Measurements from ENCODE around the gene AATK. TPM values are rescaled to one million over a fixed set of nuclear protein-coding genes. Genes with fewer than 3 reads are reported as not detected.

AATK gene
- total and polyA plus RNA-seq, 10 of the 15 experiments (the other 5 are each of a cell fraction or from before 2014, with no cell fraction given): 0.04 TPM; not detected in 9

GRCh38 chr17:81109957-81110356 lies 56.1 kb downstream of the AATK start (continued):
- no peak for TF ChIP-seq USF2 (IDR thresholded peaks at IDR 0.05; ENCODE audit: borderline replicate concordance, low read depth, low read length)
- TF ChIP-seq SPI1 (IDR thresholded peaks at IDR 0.05; ENCODE audit: borderline replicate concordance, insufficient read depth, low read depth, low read length): no peak
- TF ChIP-seq EZH2 (IDR thresholded peaks at IDR 0.05; ENCODE audit: borderline replicate concordance, control insufficient read depth, low read depth, low read length): no peak
- TF ChIP-seq CHD1 (IDR thresholded peaks at IDR 0.05; ENCODE audit: low read depth, low read length): no peak

- Histone ChIP-seq H3K79me2 (ENCODE audit: control insufficient read depth, insufficient read depth, low read length) (no peaks in the 10 kb centered on the region), H3K27me3 (replicated peaks in 1 of 2; ENCODE audit: control insufficient read depth in 2 of 2, insufficient read depth in 2 of 2, low read length in 1 of 2) (no peaks in the 10 kb centered on the region), H4K20me1 (ENCODE audit: control insufficient read depth, insufficient read depth) (no peaks in the 10 kb centered on the region), H3K27ac (ENCODE audit: control insufficient read depth, insufficient read depth) (no peak overlapping the region), H3K9ac (ENCODE audit: control insufficient read depth, insufficient read depth, low read length) (no peak overlapping the region), H3K4me1 (ENCODE audit: control insufficient read depth, insufficient read depth, low read length) (no peaks in the 10 kb centered on the region), H3K4me3 (no peak overlapping the region), H2AFZ (ENCODE audit: control insufficient read depth, low read depth, low read length) (no peak overlapping the region), H3K36me3 (ENCODE audit: control insufficient read depth in 2 of 2, insufficient read depth in 2 of 2, low read length in 1 of 2) (no peaks in the 10 kb centered on the region), H3K9me3 (replicated peaks; ENCODE audit: control insufficient read depth, insufficient read depth, low read length) (no peaks in the 10 kb centered on the region), H3K4me2 (ENCODE audit: control insufficient read depth, insufficient read depth) (no peak overlapping the region)
- TF ChIP-seq CBFB (IDR thresholded peaks at IDR 0.05; ENCODE audit: low read depth): no peak
- ChIA-PET RAD21 (ENCODE audit: unreplicated experiment) (no interaction called here), CTCF (no interaction called here), POLR2A (no interaction called here), SMC1A (ENCODE audit: uncharacterized antibody, unreplicated experiment) (no interaction called here)
- in situ Hi-C loops (cut with MboI): no loop called here
- intact Hi-C loops (cut with micrococcal nuclease; ENCODE audit: unreplicated experiment): no loop called here
- ATAC-seq (no peak), DNase-seq (ENCODE audit: low read depth, low spot score) (no peak), FAIRE-seq (no peak)
- BruUV-seq (replicated peaks): no TSS peak
- WGBS (ENCODE audit: insufficient coverage, insufficient replicate concordance, low lambda C conversion rate, missing lambda C conversion rate): 2% methylated on average over 9 of the region's 9 CpGs
These were observed 57.8 kb downstream of the AATK start for GRCh38 chr17:81108220-81108619.

GRCh38 chr17:81106716-81107115 lies 59.3 kb downstream of the AATK start:
- intact Hi-C loops (cut with micrococcal nuclease; ENCODE audit: unreplicated experiment) (no loop called here), in situ Hi-C loops (cut with MboI) (no loop called here)
- H3K79me2 ChIP-seq (ENCODE audit: control insufficient read depth, insufficient read depth, low read length): no peaks in the 10 kb centered on the region
- H3K27ac ChIP-seq (ENCODE audit: control insufficient read depth, insufficient read depth): no peak overlapping the region
- H4K20me1 ChIP-seq (ENCODE audit: control insufficient read depth, insufficient read depth): no peaks in the 10 kb centered on the region
- H2AFZ ChIP-seq (ENCODE audit: control insufficient read depth, low read depth, low read length): no peak overlapping the region
- ATAC-seq (no peak), FAIRE-seq (no peak), DNase-seq (ENCODE audit: low read depth, low spot score) (no peak)
- BruUV-seq (replicated peaks): no TSS peak
- H3K4me2 ChIP-seq (ENCODE audit: control insufficient read depth, insufficient read depth): no peak overlapping the region
- no peaks in the 10 kb centered on the region for H3K4me1 ChIP-seq (ENCODE audit: control insufficient read depth, insufficient read depth, low read length)
- no peaks in the 10 kb centered on the region for H3K9me3 ChIP-seq (replicated peaks; ENCODE audit: control insufficient read depth, insufficient read depth, low read length)
- H3K9ac ChIP-seq (ENCODE audit: control insufficient read depth, insufficient read depth, low read length): no peak overlapping the region
- SMC1A ChIA-PET (ENCODE audit: uncharacterized antibody, unreplicated experiment): no interaction called here
- H3K4me3 ChIP-seq: no peak overlapping the region
- H3K36me3 ChIP-seq (ENCODE audit: control insufficient read depth in 2 of 2, insufficient read depth in 2 of 2, low read length in 1 of 2): no peaks in the 10 kb centered on the region
- 55% methylated on average over 22 of the region's 24 CpGs for WGBS (ENCODE audit: insufficient coverage, insufficient replicate concordance, low lambda C conversion rate, missing lambda C conversion rate)
- RAD21 ChIA-PET (ENCODE audit: unreplicated experiment): interaction anchor here (0.8 kb wide), 1 partner anchor 83 kb away, joined by 4 read pairs; no protein-coding TSS in a partner anchor
- CTCF ChIA-PET: no interaction called here
- no peaks in the 10 kb centered on the region for H3K27me3 ChIP-seq (replicated peaks in 1 of 2; ENCODE audit: control insufficient read depth in 2 of 2, insufficient read depth in 2 of 2, low read length in 1 of 2)
- POLR2A ChIA-PET: no interaction called here
- TF ChIP-seq CUX1 (IDR thresholded peaks at IDR 0.05; ENCODE audit: insufficient replicate concordance, low read depth, low read length) (no peak), EGR1 (IDR thresholded peaks at IDR 0.05; ENCODE audit: borderline replicate concordance in 1 of 2, low read depth in 2 of 2, low read length in 2 of 2) (no peak), WRNIP1 (IDR thresholded peaks at IDR 0.05; ENCODE audit: borderline replicate concordance, low read depth, low read length) (no peak), PAX5 (IDR thresholded peaks at IDR 0.05; ENCODE audit: borderline replicate concordance, low read depth, low read length) (no peak), HDAC6 (IDR thresholded peaks at IDR 0.05; ENCODE audit: unreplicated experiment) (no peak)

Data from GM12878 (cell line).